NAMALWA (cell line): ENCODE data around the gene PCSK5.
"Not testable (repeated sequence)": the region's sequence is repeated elsewhere in the genome, so short reads cannot be mapped to it uniquely, and the experiment has no call there.

ENCODE experiments used
- DNase-seq: peaks from one replicate; pipeline ENCODE4 v3.0.0-alpha.2; 2015; ENCODE audit warnings: low spot score

The PCSK5 gene

GRCh38 chr9:75963321-75963720 lies 72.8 kb downstream of the PCSK5 start:
- not testable (repeated sequence) for DNase-seq

- no peak for DNase-seq
Measured at GRCh38 chr9:75964427-75964826, 74.0 kb downstream of the PCSK5 start.

- DNase-seq, result no peak
Measured at GRCh38 chr9:75965231-75965630, 74.8 kb downstream of the PCSK5 start.

GRCh38 chr9:75967556-75967955 lies 77.1 kb downstream of the PCSK5 start:
- DNase-seq, result no peak

- DNase-seq, result no peak
Measured at GRCh38 chr9:75974016-75974766, 83.7 kb downstream of the PCSK5 start.

- DNase-seq, result no peak
Measured at GRCh38 chr9:75975071-75975470, 84.6 kb downstream of the PCSK5 start.

- no peak for DNase-seq
Measured at GRCh38 chr9:75976549-75976948, 86.1 kb downstream of the PCSK5 start.

- peak; percentile 15 for DNase-seq
Measured at GRCh38 chr9:75979362-75979761, 88.9 kb downstream of the PCSK5 start.

- DNase-seq, result no peak
Measured at GRCh38 chr9:75983319-75984045, 93.0 kb downstream of the PCSK5 start.

GRCh38 chr9:75985515-75985914 lies 95.0 kb downstream of the PCSK5 start:
- DNase-seq, result no peak

GRCh38 chr9:75988663-75989062 lies 98.2 kb downstream of the PCSK5 start:
- no peak for DNase-seq

GRCh38 chr9:75990156-75990555 lies 99.7 kb downstream of the PCSK5 start:
- no peak for DNase-seq

GRCh38 chr9:75990576-75991304 lies 100.3 kb downstream of the PCSK5 start:
- no peak for DNase-seq

- no peak for DNase-seq
Measured at GRCh38 chr9:75992482-75993206, 102.2 kb downstream of the PCSK5 start.

GRCh38 chr9:75993434-75993833 lies 103.0 kb downstream of the PCSK5 start:
- no peak for DNase-seq

GRCh38 chr9:75995066-75995465 lies 104.6 kb downstream of the PCSK5 start:
- no peak for DNase-seq

- DNase-seq, result no peak
Measured at GRCh38 chr9:75996726-75997125, 106.3 kb downstream of the PCSK5 start.

- DNase-seq, result no peak
Measured at GRCh38 chr9:75997206-75997605, 106.7 kb downstream of the PCSK5 start.

GRCh38 chr9:75998096-75998780 lies 107.8 kb downstream of the PCSK5 start:
- DNase-seq, result no peak

GRCh38 chr9:76001459-76001858 lies 111.0 kb downstream of the PCSK5 start:
- DNase-seq, result no peak

GRCh38 chr9:76003041-76003440 lies 112.6 kb downstream of the PCSK5 start:
- no peak for DNase-seq

- no peak for DNase-seq
Measured at GRCh38 chr9:76004526-76004925, 114.1 kb downstream of the PCSK5 start.
